HEK293 (cell line): Measurements from ENCODE around the gene MRTFA.

Experiments
- CTCF ChIP-seq: fragments of 450-650 bp; formaldehyde crosslinking; IDR thresholded peaks from 2 replicates; pipeline ENCODE4 v1.5.1; 2016; ENCODE audit warnings: missing biosample characterization, missing genetic modification characterization
- ELK4 ChIP-seq: IDR thresholded peaks from 2 replicates; pipeline ENCODE4 v1.6.1; 2011; ENCODE audit warnings: mild to moderate bottlenecking, low read depth, low read length, borderline replicate concordance
- HOXA7 ChIP-seq: sonication (generic); formaldehyde crosslinking; IDR thresholded peaks from 2 replicates; pipeline ENCODE4 v1.8.1; 2022; ENCODE audit warnings: missing genetic modification reagents, borderline replicate concordance
- KLF1 ChIP-seq: fragments of 450-650 bp; formaldehyde crosslinking; IDR thresholded peaks from 2 replicates; pipeline ENCODE4 v1.5.1; 2016; ENCODE audit warnings: missing biosample characterization, missing genetic modification characterization
- TCF7L2 ChIP-seq: IDR thresholded peaks from 2 replicates; pipeline ENCODE4 v1.6.1; 2011; ENCODE audit warnings: low read depth, mild to moderate bottlenecking, inconsistent platforms, low read length, moderate library complexity, borderline replicate concordance
- YY1 ChIP-seq: fragments of 450-650 bp; formaldehyde crosslinking; IDR thresholded peaks from 2 replicates; pipeline ENCODE4 v1.5.1; 2018; ENCODE audit warnings: missing biosample characterization, missing genetic modification characterization
- ZNF311 ChIP-seq: fragments of 450-650 bp; formaldehyde crosslinking; IDR thresholded peaks from 2 replicates; pipeline ENCODE4 v1.5.1; 2017; ENCODE audit warnings: missing biosample characterization, missing genetic modification characterization, borderline replicate concordance
- ZNF366 ChIP-seq: fragments of 450-650 bp; formaldehyde crosslinking; conservative IDR thresholded peaks from 2 replicates; pipeline ENCODE4 v1.5.1; 2016; ENCODE audit warnings: missing biosample characterization, missing genetic modification characterization
- ZNF423 ChIP-seq: fragments of 450-650 bp; formaldehyde crosslinking; IDR thresholded peaks from 2 replicates; pipeline ENCODE4 v1.5.1; 2016; ENCODE audit warnings: missing biosample characterization, missing genetic modification characterization
- ZNF639 ChIP-seq: fragments of 450-650 bp; formaldehyde crosslinking; IDR thresholded peaks from 2 replicates; pipeline ENCODE4 v1.5.1; 2016; ENCODE audit warnings: missing biosample characterization, missing genetic modification characterization

- TF ChIP-seq KLF1 (tag by site-specific recombination) (no peak), ZNF311 (tag by site-specific recombination) (no peak), ELK4 (no peak), ZNF366 (tag by site-specific recombination) (no peak), CTCF (tag by site-specific recombination) (no peak), HOXA7 (CRISPR knock-in tag) (no peak), YY1 (tag by site-specific recombination) (no peak), TCF7L2 (no peak), ZNF423 (tag by site-specific recombination) (no peak), ZNF639 (tag by site-specific recombination) (no peak)
These were observed 219.9 kb downstream of the MRTFA start for GRCh38 chr22:40416636-40417035.
